Mammary epithelial cell (primary cell): ENCODE results near the gene OSER1.

Source experiments
- EZH2 ChIP-seq: IDR thresholded peaks from 2 replicates; pipeline ENCODE4 v1.6.1; 2012; ENCODE audit warnings: low read length, inconsistent platforms, borderline replicate concordance
- TF ChIP-seq, protein P1 (sequence below), 2 donors: IDR thresholded peaks in 1 of 2; conservative IDR thresholded peaks in 1 of 2; 2 replicates each; pipeline ENCODE4 v1.5.1; 2011 to 2012; ENCODE audit warnings: inconsistent platforms in 2 of 2, low read length in 2 of 2, mild to moderate bottlenecking in 2 of 2, control low read depth in 1 of 2, low read depth in 1 of 2; ENCODE audit not compliant: insufficient read depth in 1 of 2; ENCODE audit errors: extremely low read depth in 1 of 2

DNA sequence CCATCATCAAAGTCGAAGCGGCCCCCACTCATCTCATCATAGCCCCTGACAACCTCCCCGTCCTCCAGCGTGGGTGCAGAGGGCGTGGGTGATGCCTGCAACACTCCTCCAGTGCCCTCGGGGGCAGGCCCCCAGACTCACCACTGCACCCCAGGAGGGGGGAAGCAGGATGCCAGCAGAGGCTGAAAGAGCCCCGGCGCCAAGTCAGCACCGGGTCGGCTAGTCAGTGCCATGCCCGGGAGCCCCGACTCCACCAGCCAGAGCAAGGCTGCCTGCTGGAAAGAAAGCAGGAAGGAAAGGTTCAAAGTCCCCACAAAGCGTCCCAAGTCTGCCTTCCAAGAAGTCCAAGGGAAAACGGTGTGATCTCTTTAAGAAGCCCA lies 23.9 kb downstream of the OSER1 start:
- TF ChIP-seq, protein P1, sequence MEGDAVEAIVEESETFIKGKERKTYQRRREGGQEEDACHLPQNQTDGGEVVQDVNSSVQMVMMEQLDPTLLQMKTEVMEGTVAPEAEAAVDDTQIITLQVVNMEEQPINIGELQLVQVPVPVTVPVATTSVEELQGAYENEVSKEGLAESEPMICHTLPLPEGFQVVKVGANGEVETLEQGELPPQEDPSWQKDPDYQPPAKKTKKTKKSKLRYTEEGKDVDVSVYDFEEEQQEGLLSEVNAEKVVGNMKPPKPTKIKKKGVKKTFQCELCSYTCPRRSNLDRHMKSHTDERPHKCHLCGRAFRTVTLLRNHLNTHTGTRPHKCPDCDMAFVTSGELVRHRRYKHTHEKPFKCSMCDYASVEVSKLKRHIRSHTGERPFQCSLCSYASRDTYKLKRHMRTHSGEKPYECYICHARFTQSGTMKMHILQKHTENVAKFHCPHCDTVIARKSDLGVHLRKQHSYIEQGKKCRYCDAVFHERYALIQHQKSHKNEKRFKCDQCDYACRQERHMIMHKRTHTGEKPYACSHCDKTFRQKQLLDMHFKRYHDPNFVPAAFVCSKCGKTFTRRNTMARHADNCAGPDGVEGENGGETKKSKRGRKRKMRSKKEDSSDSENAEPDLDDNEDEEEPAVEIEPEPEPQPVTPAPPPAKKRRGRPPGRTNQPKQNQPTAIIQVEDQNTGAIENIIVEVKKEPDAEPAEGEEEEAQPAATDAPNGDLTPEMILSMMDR (conservative IDR thresholded peaks at IDR 0.05 in 1 of 2, IDR thresholded peaks at IDR 0.05 in 1 of 2; ENCODE audit: extremely low read depth in 1 of 2, insufficient read depth in 1 of 2, low read depth in 1 of 2, low read length in 2 of 2): no peak
- TF ChIP-seq EZH2: no peak
